PC-9 (cell line): ENCODE measurements around the gene CDIPT. TPM values are rescaled to one million over a fixed set of nuclear protein-coding genes. Genes with fewer than 3 reads are reported as not detected.
"Not testable (repeated sequence)": the region's sequence is repeated elsewhere in the genome, so short reads cannot be mapped to it uniquely, and the experiment has no call there.

ENCODE experiments used
- BruUV-seq: library from RNA; stranded (reverse); fragments of 400-500 nt; replicated peaks from 2 replicates; lab custom pipeline; 2021; lab: Mats Ljungman, UMichigan
- CTCF ChIA-PET: fragments of 300-600 bp; sonication (Branson Sonifier 250); formaldehyde crosslinking; loops from one replicate; lab custom pipeline; 2022; ENCODE audit warnings: antibody characterized with exemption; lab: Charles Lee
- POLR2A ChIA-PET: fragments of 300-600 bp; sonication (Branson Sonifier 250); formaldehyde crosslinking; loops from one replicate; lab custom pipeline; 2022; ENCODE audit warnings: antibody characterized with exemption; ENCODE audit not compliant: unreplicated experiment; lab: Charles Lee
- DNase-seq, 2 experiments: peaks; one replicate each; pipeline versions ENCODE4 v3.0.0 to v3.0.0-alpha.2; 2015 to 2022; ENCODE audit warnings: mixed read lengths in 1 of 2
- H2AFZ ChIP-seq: fragments of 200-600 bp; sonication (generic); 2 replicates; pipeline ENCODE4 v1.8.1; 2017; ENCODE audit warnings: antibody characterized with exemption
- H3F3A ChIP-seq: fragments of 200-600 bp; sonication (generic); 2 replicates; pipeline ENCODE4 v1.8.1; 2017; ENCODE audit warnings: antibody characterized with exemption, mild to moderate bottlenecking, low read depth; ENCODE audit not compliant: insufficient read depth
- H3K27ac ChIP-seq: fragments of 200-600 bp; sonication (generic); 2 replicates; pipeline ENCODE4 v1.6.1; 2016; ENCODE audit warnings: mixed run types
- H3K27me3 ChIP-seq: fragments of 200-600 bp; sonication (generic); 2 replicates; pipeline ENCODE4 v1.6.1; 2016; ENCODE audit warnings: low read depth, mixed run types; ENCODE audit not compliant: insufficient read depth
- H3K36me3 ChIP-seq: fragments of 200-600 bp; sonication (generic); 2 replicates; pipeline ENCODE4 v1.6.1; 2016; ENCODE audit warnings: low read depth, mixed run types
- H3K4me1 ChIP-seq: fragments of 200-600 bp; sonication (generic); replicated peaks from 2 replicates; pipeline ENCODE4 v1.6.1; 2016; ENCODE audit warnings: mixed run types; ENCODE audit not compliant: insufficient read depth
- H3K4me2 ChIP-seq: fragments of 200-600 bp; sonication (generic); 2 replicates; pipeline ENCODE4 v1.6.1; 2017; ENCODE audit warnings: mixed run types
- H3K4me3 ChIP-seq: fragments of 200-600 bp; sonication (generic); 2 replicates; pipeline ENCODE4 v1.6.1; 2016; ENCODE audit warnings: mixed run types
- H3K79me2 ChIP-seq: fragments of 200-600 bp; sonication (generic); 2 replicates; pipeline ENCODE4 v1.6.1; 2017; ENCODE audit warnings: low read depth, mixed run types
- H3K9me2 ChIP-seq: fragments of 200-600 bp; sonication (generic); 2 replicates; pipeline ENCODE4 v1.8.1; 2017; ENCODE audit warnings: mild to moderate bottlenecking; ENCODE audit not compliant: insufficient read depth
- H3K9me3 ChIP-seq: fragments of 200-600 bp; sonication (generic); 2 replicates; pipeline ENCODE4 v1.8.1; 2016; ENCODE audit warnings: low read depth; ENCODE audit not compliant: insufficient read depth
- H4K20me1 ChIP-seq: fragments of 200-600 bp; sonication (generic); 2 replicates; pipeline ENCODE4 v1.8.1; 2017; ENCODE audit not compliant: insufficient read depth
- EZH2 ChIP-seq: fragments of 200-600 bp; sonication (generic); IDR thresholded peaks from 2 replicates; pipeline ENCODE4 v1.8.0; 2017; ENCODE audit warnings: antibody characterized with exemption, low read depth
- intact Hi-C: fragments of 100-400 bp; cut with micrococcal nuclease; formaldehyde crosslinking; loops from one replicate; pipeline ENCODE4 v1.10.0; 2022; ENCODE audit not compliant: unreplicated experiment
- total RNA-seq: library from RNA; stranded (reverse); gene quantifications from 2 replicates; pipeline ENCODE4 v1.2.3, GENCODE V29; 2021
- TF ChIP-seq, protein P1 (sequence below): fragments of 200-600 bp; sonication (generic); conservative IDR thresholded peaks from 2 replicates; pipeline ENCODE4 v1.6.1; 2017; ENCODE audit warnings: mixed run types, antibody characterized with exemption, mild to moderate bottlenecking, moderate library complexity

Gene CDIPT
- total RNA-seq, 1 experiment from 2014 or later, result 90.6 TPM

GRCh38 chr16:29891525-29892457 is 28.8 kb upstream of the CDIPT start:
- TF ChIP-seq EZH2, result no peak
- TF ChIP-seq, protein P1, sequence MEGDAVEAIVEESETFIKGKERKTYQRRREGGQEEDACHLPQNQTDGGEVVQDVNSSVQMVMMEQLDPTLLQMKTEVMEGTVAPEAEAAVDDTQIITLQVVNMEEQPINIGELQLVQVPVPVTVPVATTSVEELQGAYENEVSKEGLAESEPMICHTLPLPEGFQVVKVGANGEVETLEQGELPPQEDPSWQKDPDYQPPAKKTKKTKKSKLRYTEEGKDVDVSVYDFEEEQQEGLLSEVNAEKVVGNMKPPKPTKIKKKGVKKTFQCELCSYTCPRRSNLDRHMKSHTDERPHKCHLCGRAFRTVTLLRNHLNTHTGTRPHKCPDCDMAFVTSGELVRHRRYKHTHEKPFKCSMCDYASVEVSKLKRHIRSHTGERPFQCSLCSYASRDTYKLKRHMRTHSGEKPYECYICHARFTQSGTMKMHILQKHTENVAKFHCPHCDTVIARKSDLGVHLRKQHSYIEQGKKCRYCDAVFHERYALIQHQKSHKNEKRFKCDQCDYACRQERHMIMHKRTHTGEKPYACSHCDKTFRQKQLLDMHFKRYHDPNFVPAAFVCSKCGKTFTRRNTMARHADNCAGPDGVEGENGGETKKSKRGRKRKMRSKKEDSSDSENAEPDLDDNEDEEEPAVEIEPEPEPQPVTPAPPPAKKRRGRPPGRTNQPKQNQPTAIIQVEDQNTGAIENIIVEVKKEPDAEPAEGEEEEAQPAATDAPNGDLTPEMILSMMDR, result no peak
- no peak overlapping the region for H3K4me3 ChIP-seq
- H3K4me2 ChIP-seq, result no peak overlapping the region
- peaks cover 8% of the 10 kb centered on the region for H3F3A ChIP-seq
- CTCF ChIA-PET, result no interaction called here
- H3K27me3 ChIP-seq, result no peaks in the 10 kb centered on the region
- no peaks in the 10 kb centered on the region for H3K4me1 ChIP-seq
- no peaks in the 10 kb centered on the region for H3K36me3 ChIP-seq
- H3K27ac ChIP-seq, result no peak overlapping the region
- H4K20me1 ChIP-seq, result peaks cover 4% of the 10 kb centered on the region
- no peaks in the 10 kb centered on the region for H3K9me3 ChIP-seq
- intact Hi-C loops, result no loop called here
- DNase-seq, result no peak
- no peaks in the 10 kb centered on the region for H3K79me2 ChIP-seq
- no TSS peak for BruUV-seq
- POLR2A ChIA-PET, result no interaction called here
- H2AFZ ChIP-seq, result no peak overlapping the region
- no peaks in the 10 kb centered on the region for H3K9me2 ChIP-seq

GRCh38 chr16:29889372-29889771 is 26.3 kb upstream of the CDIPT start:
- H3K36me3 ChIP-seq, CTCF ChIA-PET, H3K4me1 ChIP-seq, DNase-seq, H3K4me3 ChIP-seq, H3K4me2 ChIP-seq, H4K20me1 ChIP-seq, H3K27ac ChIP-seq, H3K79me2 ChIP-seq, H3K9me3 ChIP-seq, BruUV-seq, H3K9me2 ChIP-seq, H3F3A ChIP-seq, H2AFZ ChIP-seq, H3K27me3 ChIP-seq, intact Hi-C loops: not testable (repeated sequence)
- POLR2A ChIA-PET, result interaction anchor here (0.7 kb wide), 2 partner anchors 73 to 84 kb away, joined by 5 to 15 read pairs; partner anchors contain the start of gene TMEM219

DNA sequence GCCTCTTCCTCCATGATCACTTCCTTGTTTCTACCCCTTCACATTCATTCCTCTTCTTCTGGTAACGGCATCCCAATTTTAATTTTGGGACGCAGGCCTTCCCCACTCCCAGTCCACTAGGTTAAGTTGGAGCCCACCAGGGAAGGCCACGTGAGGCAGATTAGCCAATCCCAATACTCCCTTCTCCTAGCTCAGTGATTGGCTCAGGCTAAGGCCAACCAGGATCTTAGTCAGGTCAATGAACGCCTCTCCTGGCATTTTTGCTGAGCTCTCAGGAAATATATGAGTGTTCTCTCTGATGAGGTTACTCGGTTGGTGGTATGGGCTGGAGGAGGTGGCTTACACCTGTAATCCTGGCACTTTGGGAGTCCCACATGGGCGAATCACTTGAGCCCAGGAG is 21.0 kb upstream of the CDIPT start:
- Histone ChIP-seq H3K4me2 (no peak overlapping the region), H4K20me1 (peaks cover 1% of the 10 kb centered on the region; the same call in 1 of the 2 replicates), H3K79me2 (no peaks in the 10 kb centered on the region), H3K36me3 (no peaks in the 10 kb centered on the region), H3K27me3 (no peaks in the 10 kb centered on the region), H3K9me3 (no peaks in the 10 kb centered on the region), H2AFZ (no peak overlapping the region), H3F3A (no peaks in the 10 kb centered on the region), H3K4me1 (no peaks in the 10 kb centered on the region), H3K9me2 (no peaks in the 10 kb centered on the region), H3K27ac (no peak overlapping the region), H3K4me3 (no peak overlapping the region)
- ChIA-PET CTCF (no interaction called here), POLR2A (no interaction called here)
- no peak for DNase-seq
- intact Hi-C loops, result no loop called here
- no TSS peak for BruUV-seq
- TF ChIP-seq EZH2, result no peak
- TF ChIP-seq, protein P1, result no peak
